ENCODE data around the gene CNPY1.

DNA sequence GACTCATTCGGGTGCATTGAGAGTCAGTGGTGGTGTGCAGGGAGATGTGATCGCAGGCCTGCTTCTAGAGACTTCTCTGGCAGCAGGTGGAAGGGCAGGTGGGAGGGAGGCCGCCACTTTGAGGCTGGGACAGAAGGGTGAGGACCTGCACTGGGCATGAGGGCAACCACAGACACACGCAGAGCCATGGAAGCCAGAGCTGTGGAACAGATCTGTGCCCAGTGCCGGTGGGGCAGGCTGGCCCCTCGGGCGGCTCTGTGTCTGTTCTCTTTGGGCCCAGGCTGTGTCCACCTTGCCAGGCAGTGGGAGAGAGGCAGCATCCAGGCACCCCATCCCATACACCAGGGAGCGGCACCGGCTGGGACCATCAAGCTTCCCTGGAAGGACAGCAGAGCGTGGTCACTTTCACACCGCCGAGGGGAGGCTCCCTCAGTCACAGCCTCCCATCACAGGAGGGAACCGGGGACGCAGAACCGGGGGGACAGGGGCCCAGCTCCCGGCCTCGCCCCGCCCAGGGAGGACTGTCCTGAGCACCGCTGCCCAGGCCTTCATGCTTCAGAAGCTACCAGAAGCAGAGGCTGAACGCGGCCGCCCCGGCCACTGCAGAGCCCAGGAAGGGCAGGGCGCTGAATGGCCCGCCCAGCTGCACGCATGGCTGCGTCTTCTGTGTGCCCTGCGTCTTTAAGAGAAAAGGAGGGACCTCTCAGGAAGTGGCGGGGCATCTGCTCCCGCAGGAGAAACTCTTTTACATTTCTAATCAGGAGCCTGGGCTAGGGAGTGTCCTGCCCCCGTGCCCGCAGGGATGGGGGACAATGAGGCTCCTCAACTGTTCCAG, 56.3 kb downstream of the CNPY1 start:
- no peak for TF ChIP-seq CTCF (IDR thresholded peaks at IDR 0.05)
- no peak for TF ChIP-seq POLR2AphosphoS5 (IDR thresholded peaks at IDR 0.05; ENCODE audit: insufficient read depth in 1 of 2, low read depth in 1 of 2)

Measured in vagina (tissue), 2 donors.